Stimulated activated CD8-positive, alpha-beta memory T cell treated with anti-CD3 and anti-CD28 coated beads, Interleukin-12 subunit alpha, Interleukin-12 subunit beta, amount 100 ng/mL, for 24 hours (primary cell): Measurements from ENCODE around the gene SLC7A6OS.

Experiments
- DNase-seq: peaks from one replicate; pipeline ENCODE4 v3.0.0-alpha.2; 2020; ENCODE audit errors: extremely low read depth

Gene SLC7A6OS

DNA sequence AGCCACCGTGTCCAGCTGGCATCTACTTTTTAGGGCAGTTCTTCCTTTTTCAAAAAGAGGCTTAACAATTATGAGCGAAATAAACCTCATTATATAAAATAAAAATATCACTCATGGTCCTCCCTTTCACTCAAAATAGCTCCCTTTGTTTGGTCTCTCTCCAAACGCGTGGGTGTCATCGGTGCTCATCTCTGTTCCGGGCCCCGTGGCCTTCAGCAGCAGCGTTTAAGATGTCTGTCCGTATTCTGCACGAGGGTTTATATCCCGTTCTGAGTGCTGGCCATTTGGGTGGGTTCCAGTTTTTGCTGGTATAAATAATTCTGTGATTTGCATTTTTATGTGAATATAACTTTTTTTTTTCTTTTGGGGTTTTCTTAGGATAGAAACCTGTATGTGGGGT lies 33.5 kb upstream of the SLC7A6OS start:
- no peak for DNase-seq

DNA sequence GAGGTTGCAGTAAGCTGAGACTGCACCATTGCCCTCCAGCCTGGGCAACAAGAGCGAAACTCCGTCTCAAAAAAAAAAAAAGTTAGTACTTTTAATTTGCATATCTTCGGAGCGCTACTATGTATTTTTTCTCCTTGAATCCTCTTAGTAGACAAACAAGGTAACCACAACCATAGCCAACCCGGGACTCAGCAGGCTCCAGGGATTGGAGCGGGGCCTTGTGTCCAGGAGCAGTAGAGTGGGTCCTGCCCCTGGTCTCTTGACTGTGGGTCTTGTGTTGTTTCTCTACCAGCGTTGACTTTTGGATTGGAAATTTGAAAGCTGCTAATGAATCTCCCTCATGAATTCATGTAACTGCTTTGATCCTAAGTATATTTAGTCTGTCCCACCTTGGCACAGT lies 32.4 kb upstream of the SLC7A6OS start:
- DNase-seq, result no peak

DNA sequence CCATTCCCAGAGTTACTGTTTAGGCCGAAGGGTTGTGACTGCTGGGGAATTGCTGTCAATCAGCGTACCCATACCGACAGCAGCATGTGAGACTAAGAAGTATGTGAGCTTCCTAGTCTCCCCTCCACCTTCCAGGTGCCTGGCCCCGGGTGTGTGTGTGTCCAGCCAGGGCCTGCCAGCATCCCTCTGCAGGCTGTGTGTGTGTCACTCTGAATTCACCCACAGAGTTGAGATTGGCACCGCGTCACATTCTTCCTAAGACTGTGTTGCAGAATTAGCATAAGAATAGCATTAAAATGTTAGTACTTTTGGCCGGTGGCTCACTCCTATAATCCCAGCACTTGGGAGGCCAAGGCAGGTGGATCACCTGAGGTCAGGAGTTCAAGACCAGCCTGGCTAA lies 31.9 kb upstream of the SLC7A6OS start:
- DNase-seq, result no peak

DNA sequence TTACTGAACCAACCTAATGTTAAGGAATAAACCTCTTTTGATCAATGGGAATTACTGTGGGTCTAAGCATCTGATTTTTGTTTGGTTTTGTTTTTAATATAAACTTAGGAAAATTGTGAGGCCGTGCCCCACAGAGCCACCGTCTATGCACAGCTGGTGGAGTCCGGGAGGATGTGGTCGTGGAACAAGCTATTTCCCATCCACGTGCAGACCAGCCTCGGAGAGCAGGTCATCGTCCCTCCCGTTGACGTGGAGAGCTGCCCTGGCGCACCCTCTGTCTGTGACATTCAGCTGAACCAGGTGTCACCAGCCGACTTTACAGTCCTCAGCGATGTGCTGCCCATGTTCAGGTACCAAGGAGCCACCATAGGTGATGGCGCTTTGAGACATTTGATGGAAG lies 28.5 kb upstream of the SLC7A6OS start:
- no peak for DNase-seq

DNA sequence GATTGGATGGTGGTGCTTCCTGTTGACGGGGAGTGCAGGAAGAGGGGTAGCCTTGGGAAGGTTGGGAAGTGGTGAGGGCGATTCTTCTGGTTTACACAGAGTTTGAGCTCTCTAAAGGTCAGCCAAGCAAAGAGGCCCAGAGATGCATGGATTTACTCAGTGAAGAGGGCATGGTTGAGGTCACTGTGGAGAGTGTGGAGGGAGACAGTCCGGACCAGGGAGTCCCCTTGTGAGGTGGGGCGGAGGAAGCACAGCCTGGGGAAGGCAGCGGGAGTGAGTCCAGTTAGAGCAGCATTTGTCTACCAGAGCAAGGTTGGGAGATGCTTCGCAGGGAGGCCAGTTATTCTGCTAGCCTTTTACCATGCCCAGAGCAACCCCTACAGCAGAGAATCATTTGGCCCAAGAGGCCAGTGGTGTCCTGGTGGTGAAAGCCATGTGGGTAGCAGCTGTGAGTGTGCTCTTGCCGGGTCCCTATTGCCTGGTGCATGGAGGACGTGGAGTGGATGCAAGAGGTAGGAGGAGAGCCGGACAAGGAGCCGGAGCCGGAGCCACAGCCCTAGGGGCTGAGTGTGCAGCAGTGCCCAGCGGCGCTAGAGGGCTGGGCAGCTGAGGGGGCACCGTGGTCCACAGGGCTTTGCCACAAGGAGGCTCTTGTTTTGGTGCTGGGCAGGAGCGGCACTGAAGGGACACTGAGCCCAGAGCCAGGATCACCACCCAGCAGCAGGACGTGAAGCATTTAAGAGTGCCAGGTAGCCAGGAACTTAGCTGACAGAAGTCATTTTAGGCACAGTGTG lies 27.8 kb upstream of the SLC7A6OS start:
- no peak for DNase-seq

DNA sequence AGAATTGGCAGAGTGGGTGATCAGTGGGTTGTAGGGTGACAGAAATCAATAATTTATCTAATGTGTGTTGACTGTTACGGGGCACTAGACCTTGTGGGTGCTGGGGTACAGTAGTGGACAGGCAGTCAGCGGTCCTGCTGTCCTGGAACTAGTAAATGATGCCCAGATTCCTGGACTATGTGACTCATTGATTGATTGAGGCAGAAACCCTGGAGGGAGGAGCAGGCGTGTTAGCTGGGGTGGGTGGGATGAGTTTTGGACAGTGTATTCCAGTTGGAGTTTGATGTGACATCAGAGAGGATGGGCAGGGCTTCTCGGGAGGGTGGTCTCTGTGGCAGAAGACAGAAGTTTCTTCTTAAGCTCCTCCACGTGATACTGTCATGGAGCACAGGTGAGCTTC lies 24.4 kb upstream of the SLC7A6OS start:
- no peak for DNase-seq

DNA sequence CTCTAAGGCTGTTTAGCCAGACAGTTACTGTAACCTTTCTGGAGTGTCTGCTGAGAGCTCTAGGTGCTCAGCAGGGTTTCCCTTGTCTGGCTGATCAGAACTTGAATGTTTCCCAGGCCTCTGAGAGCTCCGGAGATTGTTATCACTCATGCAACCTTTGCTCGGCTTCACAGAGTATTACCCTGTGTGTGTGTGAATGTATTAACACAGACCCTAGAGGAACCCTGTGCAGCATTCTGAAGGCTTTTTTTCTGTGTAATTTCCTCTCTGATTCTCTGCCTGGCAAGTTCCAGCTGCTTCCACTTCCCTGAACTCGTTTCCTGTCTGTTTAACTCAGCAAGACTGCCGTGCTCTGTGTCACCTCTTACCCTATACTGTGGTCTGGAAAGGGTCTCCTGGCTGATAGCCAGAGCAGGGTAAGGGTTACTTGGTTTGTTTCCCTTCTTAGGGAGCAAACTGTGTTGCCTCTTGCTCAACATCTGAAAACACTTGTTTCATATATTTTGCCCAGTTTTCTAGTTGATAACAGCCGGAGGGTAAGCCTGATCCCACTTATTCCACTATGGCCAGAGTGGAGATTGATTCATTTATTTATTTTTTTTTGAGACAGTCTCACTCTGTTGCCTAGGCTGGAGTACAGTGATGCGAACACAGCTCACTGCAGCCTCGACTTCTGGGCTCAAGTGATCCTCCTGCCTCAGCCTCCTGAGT lies 21.8 kb upstream of the SLC7A6OS start:
- DNase-seq, result no peak

DNA sequence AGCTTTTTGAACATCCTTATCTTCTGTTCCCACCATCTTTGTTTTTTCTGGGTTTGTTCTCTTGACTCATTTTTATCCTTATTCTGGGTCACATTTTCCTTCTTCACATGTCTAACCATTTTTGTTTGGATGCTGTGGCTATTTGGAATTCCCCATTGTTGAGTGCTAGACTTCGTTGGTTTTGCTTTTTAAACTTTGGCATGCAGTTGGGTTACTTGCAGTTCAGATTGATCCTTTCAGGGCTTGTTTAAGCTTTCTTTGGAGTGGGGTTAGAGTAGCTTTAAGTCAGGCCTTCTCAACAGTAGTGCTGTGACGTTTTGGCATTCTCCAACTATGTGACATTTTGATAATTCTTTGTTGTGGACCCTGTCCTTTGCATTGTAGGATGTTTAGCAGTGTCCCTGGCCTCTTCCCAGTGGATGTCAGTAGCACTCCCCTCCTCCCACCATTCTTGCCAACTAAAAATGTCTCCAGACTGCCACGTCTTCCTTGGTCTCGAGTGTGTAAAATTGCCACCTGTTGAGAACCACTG lies 21.2 kb upstream of the SLC7A6OS start:
- no peak for DNase-seq

DNA sequence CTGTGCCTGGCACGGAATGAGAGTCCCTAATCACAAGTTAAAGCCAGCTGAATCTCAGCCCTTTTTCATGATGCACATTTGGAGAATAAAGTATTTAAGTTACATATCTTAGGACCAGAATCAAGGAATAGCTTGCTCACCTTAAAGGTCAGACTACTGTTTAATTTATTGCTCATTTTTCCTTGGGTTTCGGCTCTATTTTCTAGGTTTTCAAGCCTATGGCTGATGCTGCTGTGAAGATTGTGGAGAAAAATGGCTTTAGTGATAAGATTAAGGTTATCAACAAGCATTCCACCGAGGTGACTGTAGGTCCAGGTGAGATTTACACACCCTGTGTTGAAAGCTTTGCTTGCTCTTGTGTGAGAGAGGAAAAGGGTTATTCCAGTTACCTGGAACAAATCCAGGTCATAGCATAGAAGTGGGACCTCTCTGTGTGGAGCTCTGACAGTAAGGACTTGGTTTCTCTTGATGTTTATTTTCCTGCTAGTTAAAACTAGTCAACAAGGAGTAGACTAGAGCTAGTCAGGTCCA lies 18.2 kb upstream of the SLC7A6OS start:
- no peak for DNase-seq

DNA sequence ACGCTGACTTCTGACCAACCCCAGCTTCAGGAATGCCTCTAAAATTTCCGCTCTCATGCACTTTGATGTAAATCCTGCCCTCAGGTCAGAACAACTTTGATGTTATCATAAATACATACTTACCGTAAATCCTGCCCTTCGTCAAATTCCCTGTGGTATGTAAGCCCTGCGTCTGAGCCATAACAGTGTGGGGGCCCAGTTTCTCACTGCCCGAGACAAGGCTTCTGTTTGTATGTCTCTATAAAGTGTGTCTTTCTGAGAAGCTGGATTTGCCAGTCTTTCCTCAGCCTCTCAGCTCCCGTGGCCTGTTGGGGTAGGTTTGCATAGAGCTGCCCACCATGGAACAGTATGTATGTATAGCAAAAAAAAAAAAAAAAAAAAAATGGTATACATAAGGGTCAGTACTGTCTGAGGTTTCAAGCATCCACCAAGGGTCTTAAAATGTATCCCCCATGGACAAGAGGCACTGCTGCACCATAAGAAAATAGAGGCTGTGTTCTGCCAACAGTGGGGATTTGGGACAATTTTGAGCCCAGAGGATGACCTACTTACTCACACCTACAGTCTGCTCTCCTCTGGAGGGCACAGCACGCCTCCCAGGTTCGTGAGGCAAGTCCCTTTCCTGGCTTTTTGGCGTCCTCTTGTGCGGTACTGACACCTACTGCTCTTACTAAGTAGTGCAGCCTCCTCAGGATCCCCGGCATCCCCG lies 17.6 kb upstream of the SLC7A6OS start:
- no peak for DNase-seq

DNA sequence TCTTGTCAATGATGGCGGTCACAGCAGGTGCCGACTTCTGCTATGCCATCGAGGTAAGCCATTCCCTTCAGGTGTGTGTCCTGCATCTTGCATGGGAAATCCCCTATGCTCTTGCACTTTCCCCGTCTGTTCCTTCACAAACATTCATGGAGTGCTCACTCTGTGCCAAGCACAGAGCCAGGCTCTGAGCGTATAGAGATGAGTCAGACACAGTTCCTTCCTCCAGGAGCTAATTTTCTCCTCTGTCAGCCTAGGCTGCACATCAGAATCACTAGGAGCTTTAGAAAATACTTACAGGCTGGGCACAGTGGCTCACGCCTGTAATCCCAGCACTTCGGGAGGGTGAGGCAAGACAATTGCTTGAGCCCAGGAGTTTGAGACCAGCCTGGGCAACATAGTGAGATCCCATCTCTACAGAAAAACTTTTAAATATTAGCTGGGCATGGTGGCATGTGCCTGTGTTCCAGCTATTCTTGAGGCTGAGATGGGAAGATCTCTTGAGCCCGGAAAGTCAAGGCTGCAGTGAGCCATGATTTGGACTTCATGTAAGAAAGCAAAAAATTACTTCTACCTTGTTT lies 14.1 kb upstream of the SLC7A6OS start:
- DNase-seq, result no peak

DNA sequence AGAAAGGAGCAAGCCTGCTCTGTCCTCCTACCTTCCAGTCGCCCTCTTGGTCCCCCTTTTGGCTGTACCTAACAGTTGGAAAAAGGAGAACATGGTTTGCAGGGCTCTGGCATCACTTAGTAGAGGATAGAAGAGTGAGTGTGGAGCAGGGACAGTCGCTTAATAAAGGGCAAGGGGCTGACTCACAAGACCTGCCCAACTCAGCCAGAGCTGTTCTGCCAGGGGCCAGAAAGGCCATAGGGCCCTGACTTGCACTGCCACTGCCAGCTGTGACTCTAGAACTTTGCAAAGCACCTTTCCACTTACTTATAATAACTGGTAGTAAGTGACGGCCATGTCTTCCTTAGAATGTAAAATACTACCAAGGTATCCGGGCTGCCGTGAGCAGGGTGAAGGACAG lies 13.6 kb upstream of the SLC7A6OS start:
- no peak for DNase-seq

DNA sequence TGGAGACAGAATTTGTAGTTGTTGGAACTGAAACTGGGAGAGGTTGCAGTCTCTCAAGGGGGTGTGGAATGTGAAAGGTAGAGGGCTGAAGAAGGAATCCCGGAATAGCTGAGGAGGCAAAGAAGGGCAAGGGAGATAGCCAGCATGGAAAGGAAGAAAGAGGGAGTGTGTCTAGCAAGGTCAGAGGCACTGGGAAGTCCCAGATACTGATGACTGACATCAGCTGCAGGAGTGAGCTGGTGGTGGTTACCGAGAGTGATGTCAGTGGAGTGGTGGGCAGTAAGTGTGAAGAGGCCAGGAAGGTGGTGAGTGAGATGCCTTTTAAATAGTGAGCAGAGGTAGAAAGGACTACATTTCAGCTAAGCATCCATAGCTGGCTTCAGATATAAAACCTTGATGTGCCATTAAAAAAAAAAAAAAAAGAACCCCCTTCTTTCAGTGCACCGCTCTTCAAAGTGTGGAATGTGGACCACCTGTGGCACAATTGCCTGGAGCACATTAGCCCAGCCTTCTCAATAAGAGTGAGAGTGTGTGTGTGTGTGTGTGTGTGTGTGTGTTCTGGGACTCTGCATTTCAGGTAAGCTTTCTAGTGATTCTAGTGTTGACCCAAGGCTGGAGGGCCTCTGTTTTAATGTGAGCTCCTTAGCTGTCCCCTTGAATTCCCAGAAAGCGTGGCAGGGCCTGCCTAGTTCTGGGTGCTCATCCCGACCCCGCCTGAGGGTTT lies 8.6 kb upstream of the SLC7A6OS start:
- DNase-seq, result no peak

DNA sequence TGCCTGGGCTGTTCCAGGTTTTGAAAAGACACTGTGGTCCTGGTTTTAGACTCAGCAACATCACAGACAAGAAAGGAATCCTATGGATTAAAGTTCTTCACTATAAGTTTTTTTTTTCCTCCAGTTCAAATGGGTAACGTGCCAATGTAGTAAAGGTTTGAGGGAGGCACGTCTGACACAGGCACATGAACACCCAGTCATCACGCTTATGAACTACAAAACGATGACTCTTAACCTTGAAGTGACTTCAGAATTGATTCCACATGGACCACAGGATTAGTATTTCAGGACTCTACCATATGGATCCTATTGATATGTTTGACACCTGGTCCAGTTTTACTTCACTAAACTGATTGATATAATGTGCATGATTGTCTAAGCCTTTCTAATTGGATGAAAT lies 2.4 kb upstream of the SLC7A6OS start:
- DNase-seq, result no peak

DNA sequence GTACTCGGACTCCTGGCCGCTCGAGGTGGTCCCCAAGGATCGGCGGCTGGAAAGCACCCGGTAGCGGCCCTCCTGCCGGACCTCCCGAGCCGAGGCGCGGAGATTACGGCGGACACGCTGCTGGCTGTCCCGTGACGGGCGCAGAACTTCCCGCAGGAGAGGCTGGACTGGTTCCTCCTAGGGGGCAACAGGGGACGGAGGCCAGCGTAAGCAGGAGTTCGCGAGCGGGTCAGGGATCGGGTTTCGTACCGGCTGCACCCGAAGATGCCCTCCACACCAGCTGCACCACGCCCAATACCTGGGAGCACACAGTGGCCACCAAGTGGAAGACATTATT lies 341 bp downstream of the SLC7A6OS start:
- no peak for DNase-seq

DNA sequence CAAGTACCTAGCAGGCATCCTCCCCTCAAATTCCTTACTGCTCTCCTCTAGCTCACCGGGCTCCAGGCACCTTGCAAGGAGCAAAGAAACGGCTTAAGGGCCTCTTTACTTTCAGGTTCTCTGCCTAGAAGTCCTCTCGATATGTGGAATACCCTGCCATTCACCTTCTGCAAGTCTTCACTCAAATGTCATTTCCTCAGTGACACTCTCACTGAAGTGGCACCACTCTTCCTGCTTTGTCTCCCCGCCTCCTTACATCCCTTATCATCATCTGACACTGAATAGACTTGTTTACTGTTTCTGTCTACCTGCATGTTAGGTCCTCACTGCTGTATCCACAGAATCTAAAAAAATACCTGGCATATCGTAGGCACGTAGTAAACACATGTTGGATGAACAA lies 947 bp downstream of the SLC7A6OS start:
- DNase-seq, result no peak

DNA sequence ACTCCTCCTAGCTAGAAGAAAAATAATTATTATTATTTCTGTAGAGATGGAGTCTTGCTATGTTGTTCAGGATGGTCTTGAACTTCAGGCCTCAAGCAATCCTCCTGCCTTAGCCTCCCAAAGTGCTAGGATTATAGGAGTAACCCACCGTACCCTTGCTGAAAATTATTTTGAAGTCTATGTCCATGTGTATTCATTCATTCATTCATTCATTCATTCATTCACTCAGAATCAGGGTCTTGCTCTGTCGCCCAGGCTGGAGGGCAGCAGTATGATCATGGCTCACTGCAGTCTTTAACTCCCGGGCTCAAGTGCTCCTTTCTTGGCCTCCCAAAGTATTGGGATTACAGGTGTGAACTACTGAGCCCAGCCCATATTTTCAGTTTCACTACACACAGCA lies 4.1 kb downstream of the SLC7A6OS start:
- no peak for DNase-seq

DNA sequence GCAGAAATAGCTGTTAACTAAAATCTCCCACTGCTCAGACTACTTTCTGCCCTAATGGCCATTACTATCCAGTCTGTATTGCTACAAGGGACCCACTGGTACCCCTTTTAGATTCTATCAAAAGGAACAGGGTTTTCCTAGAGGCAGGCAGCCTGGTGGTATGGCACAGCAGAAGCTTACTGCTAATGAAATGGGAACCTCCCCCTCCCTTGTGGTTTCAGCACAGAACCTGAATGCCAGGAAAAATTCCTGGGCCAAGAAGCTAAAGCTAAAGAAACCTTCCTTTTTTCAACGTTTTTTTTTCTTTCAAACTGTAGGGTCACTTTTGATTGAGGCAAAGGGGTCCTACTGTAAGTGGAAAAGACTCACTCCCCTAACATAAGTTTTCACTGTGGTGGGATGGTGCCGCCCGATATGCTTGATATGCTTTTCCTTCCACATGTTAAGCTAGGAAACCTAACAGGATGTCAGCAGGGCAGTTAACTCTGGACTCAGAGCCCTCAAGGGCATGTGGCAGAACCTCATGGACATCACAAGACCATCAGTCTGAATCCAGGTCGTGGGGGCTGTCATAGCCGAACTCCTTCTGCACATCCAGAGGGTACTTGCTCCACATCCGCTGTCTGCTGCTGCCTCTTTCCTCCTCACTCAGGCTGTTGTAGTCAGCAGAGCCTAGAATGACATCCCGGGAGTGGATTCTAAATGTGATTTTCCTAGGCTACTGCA lies 9.8 kb downstream of the SLC7A6OS start:
- DNase-seq, result no peak

DNA sequence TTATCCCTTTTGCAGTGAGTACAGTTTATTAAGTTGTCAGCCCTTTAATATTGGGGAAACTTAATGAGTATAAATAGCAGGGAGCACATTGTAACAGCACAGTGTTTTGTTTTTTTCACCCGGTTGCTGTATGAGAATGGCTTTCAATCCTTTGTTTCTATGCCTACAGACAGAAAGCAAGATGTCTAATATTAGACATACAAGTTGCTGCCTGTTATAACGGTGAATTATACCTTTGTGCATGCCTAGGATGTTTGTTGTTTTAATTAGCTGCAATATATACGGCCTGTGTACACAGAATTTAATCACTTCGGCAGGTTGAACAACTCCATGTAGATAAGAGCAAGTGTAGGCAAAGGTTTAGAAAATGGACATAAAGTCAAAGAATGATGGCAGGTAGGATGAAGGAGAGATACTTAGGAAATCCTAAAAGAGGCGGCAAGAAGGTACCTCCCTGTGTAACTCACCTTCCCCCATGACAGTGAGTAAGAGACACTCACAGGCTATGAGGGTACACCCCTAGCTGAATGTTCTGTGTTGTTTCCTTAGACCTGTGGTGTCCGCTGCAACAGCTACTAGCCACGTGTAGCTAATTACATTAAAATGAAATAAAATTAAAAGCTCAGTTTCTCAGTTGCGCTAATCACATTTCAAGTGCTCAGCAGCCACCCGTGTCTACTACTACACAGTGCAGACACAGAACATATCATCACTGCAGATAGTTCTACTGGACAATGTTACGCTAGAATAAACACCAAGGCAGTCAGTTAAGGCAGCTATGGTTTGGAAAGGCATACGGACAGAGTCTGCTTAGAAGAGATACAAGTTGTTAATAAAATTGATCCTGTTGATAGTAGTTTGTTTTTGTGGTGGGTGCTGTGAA lies 10.9 kb downstream of the SLC7A6OS start:
- no peak for DNase-seq
